GM18519 (cell line): ENCODE measurements around the gene C1orf122.

ENCODE experiments used
- ATAC-seq: cut with Tn5 transposase; IDR thresholded peaks from one replicate; pipeline ENCODE4 v1.9.1; 2021; ENCODE audit warnings: mild to moderate bottlenecking, moderate library complexity; ENCODE audit not compliant: unreplicated experiment, low FRiP score

C1orf122 gene

DNA sequence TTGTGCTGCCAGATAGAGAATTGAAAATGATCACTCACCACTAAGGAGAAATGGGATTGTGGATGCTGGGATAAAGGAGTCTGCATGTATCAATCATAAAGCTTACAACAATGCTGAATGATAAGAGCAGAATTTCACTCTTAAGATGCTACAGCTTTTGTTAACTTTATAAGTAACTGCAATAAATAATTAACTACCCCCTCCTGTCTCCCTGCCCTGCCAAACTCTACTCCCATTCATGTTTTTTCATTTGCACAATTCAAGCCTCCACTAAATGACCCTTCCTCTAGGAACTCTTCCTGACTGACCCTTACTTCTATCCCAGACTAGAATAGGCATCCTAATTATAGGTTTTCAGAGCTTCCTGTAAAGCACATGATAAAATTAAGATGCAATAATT is 36.9 kb downstream of the C1orf122 start:
- ATAC-seq, result no peak

DNA sequence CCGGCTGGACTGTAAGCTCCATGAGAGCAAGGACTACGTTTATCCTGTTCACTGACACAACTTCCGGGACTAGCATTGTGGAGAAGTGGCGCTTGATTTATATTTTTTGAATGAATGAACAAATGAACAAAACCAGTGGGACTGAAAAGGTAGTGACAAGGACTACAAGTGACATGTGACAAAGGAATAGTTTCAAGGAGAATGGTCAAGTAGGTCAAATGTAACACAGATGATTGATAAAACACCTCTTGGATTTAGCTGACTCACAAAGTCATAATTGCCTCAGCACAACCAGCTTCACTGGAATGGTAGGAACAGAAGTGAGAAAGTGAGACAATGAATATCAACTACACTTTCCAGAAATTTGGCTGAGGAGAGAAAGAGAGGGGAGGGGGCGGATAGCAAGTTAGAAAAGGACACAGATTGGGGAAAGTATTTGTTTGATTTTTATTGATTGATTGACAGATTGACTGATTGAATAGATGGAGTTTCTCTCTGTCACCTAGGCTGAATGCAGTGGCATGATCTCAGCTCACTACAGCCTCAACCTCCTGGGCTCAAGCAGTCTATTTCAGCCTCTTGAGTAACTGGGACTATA is 37.6 kb downstream of the C1orf122 start:
- ATAC-seq, result no peak

DNA sequence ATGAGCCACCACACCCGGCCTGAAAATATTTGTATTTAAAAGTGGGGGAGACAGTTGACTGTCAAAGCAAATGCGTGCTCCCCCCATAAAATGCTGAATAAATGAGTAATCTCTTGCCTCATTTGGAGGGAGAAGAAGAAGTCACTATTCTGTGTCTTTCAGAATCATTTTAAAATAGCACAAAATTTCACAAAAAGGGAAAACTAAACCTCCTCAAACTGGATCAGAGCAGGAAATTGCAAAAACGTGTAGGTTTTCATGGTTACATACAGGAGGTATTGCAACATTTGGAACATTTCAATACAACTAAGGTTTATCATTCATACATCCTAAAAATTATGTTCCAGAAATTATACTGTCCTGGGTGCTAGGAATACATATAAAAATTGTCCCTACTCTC is 38.2 kb downstream of the C1orf122 start:
- ATAC-seq, result no peak

DNA sequence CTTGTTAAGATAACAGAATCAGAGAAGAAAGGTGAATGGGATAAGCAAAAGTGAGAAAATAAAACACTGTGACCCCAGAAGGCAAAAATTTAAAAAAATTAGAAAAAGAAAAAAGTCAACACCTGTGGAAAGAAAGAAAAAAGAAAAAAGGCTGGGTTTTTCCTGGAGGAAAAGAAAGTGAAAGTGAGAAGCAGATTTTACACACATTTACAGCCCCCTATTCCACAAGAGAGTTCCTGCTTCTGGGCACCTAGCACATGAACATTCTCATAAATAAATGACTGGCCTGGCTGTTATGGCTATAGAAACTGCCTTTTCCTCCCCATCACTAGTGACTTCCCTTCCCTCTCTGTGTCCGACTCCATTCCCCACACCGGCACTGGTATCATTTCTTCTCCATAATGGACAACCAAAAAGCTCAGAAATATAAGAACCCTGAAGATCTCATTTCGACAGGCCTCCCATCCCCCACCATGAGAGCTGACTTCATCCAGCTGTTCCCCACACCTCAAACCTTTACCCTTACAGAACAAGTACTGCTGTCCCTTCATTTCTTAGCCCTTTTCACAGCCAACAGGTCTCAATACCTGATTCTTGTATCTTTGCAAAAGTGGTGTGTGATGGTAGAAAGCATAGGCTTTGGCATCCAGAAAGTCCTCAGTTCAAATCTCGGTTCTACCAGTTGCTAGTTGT is 39.2 kb downstream of the C1orf122 start:
- no peak for ATAC-seq

DNA sequence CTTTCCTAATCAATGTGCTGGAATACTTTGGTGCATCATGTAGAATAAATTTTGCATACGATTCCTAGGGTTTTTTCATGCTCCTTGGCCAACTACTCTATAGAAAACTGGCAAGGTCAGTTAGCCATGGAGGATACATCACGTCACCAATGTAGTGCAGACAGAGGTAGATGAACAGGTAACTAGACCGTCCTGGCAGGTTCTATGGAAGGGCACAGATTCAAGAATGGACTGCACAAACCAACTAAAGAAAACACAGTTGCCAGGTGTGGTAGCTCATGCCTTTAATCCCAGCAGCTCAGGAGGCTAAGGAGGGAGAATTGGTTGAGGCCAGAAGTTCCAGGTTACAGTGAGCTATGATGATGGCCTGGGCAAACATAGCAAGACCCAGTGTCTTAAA is 41.9 kb downstream of the C1orf122 start:
- no peak for ATAC-seq

DNA sequence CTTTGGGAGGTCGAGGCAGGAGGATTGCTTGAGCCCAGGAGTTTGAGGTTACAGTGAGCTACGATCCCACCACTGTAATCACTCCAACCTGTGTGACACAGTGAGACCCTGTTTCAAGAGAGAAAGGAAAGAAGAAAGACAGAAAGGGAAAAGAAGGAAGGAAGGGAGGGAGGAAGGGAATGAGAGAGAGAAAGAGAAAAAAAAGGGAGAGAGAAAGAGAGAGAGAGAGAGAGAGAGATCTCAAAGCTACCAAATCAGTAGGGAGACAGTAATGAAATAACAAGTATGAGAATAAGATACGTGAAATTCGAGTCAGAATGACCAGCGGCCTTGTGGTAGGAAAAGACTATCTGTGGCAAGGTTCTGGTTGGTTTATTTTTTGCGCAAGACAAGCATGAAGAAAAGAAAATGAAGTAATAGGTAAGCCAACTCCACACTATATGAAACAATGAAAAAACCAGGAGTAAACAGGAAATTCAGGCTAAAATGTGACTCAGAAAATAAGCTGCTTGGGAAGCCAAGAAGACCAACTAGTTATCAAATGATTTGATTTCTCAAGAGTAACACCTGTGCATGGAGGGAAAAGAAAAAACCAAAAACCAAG is 42.9 kb downstream of the C1orf122 start:
- no peak for ATAC-seq

DNA sequence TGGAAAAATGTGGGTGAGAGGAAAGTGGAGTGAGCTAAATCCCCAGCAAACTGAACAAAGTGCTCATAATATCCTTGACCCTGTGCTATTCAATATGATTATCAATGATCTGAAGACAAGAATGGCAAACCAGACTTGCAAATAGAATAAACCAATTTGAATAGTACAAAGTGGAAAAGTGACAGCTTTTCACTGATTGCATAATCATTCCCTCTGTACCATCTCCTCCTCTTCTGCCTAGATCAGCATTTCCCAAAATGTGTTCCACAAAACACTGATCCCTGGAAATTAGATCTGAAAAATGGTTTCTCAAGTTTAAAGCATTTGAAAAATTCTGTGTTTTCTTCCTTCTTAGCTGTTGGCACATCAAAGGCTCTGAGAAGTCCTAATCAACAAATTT is 43.7 kb downstream of the C1orf122 start:
- no peak for ATAC-seq

DNA sequence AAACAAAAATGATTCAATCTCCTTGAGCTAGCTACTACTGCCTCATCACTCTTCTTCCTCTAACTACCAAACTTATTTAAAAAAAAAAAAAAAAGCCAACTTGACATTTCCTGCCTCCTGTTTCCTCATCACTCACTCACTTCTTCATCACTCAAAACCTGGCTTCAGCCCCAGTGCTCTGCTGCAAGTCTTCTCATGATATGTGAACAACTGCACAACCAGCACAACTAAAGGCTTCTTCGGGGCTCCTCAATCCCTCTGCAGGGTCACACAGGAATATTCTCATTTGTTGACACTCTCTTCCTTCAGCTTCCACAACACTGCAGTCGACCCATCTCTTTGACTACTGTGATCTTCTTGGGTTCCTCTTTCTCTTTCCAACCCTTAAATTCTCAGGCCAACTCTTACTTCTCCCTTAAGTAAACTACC is 44.2 kb downstream of the C1orf122 start:
- no peak for ATAC-seq

DNA sequence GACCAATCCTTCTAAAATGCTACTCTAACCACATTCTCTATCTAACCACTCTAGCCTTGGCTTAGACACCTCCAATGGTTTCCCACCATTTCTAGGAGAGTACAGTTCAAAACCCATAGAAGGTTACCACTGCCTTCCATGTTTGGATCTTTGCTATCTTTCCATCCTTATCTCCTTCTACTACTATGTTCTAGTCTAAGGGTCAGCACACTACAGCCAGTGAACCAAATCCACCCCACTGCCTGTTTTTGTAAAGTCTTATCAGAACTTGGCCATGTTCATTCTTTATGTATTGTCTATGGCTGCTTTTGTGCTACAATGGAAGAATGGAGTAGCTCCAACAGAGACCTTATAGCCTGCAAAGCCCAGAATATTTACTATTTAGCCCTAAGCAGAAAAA is 45.6 kb downstream of the C1orf122 start:
- ATAC-seq, result no peak

DNA sequence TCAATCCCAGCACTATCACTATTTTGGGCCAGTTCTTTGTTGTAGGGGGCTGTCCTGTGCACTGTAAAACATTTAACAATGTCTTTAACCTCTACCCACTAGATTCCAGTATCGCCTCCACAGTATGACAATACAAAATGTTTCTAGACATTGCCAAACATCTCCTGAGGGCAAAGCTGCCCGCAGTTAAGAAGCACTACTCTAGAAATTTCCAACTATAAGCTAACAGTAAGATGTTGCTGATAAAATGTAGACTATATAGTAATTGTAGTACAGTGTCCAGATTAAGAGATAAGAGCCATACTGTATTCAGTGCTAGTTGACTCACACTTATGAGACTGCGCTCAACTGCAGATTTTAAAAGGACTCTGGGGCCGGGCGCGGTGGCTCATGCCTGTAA is 46.8 kb downstream of the C1orf122 start:
- no peak for ATAC-seq
